CD4-positive, alpha-beta T cell (primary cell): ENCODE data around the gene RGS2. TPM values are rescaled to one million over a fixed set of nuclear protein-coding genes. Genes with fewer than 3 reads are reported as not detected.

ENCODE experiments used
- ATAC-seq: fragments of 200-7000 bp; cut with Tn5 transposase; one replicate; pipeline ENCODE4 v1.10.0; 2022; ENCODE audit warnings: mild to moderate bottlenecking; ENCODE audit not compliant: poor library complexity
- CTCF ChIA-PET: fragments of 350-600 bp; sonication (Branson Sonifier 250); formaldehyde crosslinking; loops from one replicate; lab custom pipeline; 2021; ENCODE audit warnings: antibody characterized with exemption, inconsistent platforms; lab: Charles Lee
- POLR2A ChIA-PET: fragments of 350-600 bp; sonication (Branson Sonifier 250); formaldehyde crosslinking; loops from one replicate; lab custom pipeline; 2021; ENCODE audit warnings: antibody characterized with exemption, inconsistent platforms; lab: Charles Lee
- DNase-seq, 14 experiments: peaks; one replicate each; pipeline ENCODE4 v3.0.0-alpha.2; 2013 to 2020; ENCODE audit warnings: mixed read lengths in 2 of 14
- H3K27ac ChIP-seq, 2 donors: one replicate each; pipeline versions ENCODE4 v1.5.1 to v1.7.0; 2013; ENCODE audit warnings: low read length in 2 of 2, low read depth in 1 of 2, mild to moderate bottlenecking in 1 of 2
- H3K27me3 ChIP-seq, 2 experiments: 1 replicate in 1 of 2; 2 replicates in 1 of 2; pipeline versions ENCODE4 v1.6.1 to v1.7.0; 2013; ENCODE audit warnings: low read length in 2 of 2, control low read depth in 1 of 2, mild to moderate bottlenecking in 1 of 2, moderate library complexity in 1 of 2; ENCODE audit not compliant: insufficient read depth in 2 of 2, control insufficient read depth in 1 of 2
- H3K36me3 ChIP-seq: one replicate; pipeline ENCODE4 v1.6.1; 2013; ENCODE audit warnings: low read length, control low read depth; ENCODE audit not compliant: insufficient read depth
- H3K4me1 ChIP-seq: one replicate; pipeline ENCODE4 v1.6.1; 2013; ENCODE audit warnings: low read length, control low read depth; ENCODE audit not compliant: insufficient read depth
- H3K4me3 ChIP-seq: one replicate; pipeline ENCODE4 v1.5.1; 2013; ENCODE audit warnings: mild to moderate bottlenecking, low read length, moderate library complexity
- H3K9me3 ChIP-seq, 2 experiments: 1 replicate in 1 of 2; 2 replicates in 1 of 2; pipeline versions ENCODE4 v1.6.1 to v1.7.0; 2013; ENCODE audit warnings: low read length in 2 of 2, mild to moderate bottlenecking in 2 of 2, control low read depth in 1 of 2, moderate library complexity in 1 of 2; ENCODE audit not compliant: control insufficient read depth in 1 of 2, insufficient read depth in 1 of 2
- H3K27ac Mint-ChIP-seq: one replicate; pipeline ENCODE4 v1.8.0; 2020; ENCODE audit warnings: mixed read lengths
- H3K27me3 Mint-ChIP-seq: one replicate; pipeline ENCODE4 v1.8.0; 2021; ENCODE audit warnings: mixed read lengths
- H3K36me3 Mint-ChIP-seq: one replicate; pipeline ENCODE4 v1.8.0; 2021; ENCODE audit warnings: low read depth, mixed read lengths
- H3K4me1 Mint-ChIP-seq: one replicate; pipeline ENCODE4 v1.8.0; 2021; ENCODE audit warnings: low read depth, mixed read lengths
- H3K4me3 Mint-ChIP-seq: one replicate; pipeline ENCODE4 v1.8.0; 2020; ENCODE audit warnings: mild to moderate bottlenecking, mixed read lengths
- H3K9me3 Mint-ChIP-seq: one replicate; pipeline ENCODE4 v1.8.0; 2020; ENCODE audit warnings: mixed read lengths
- CTCF ChIP-seq: fragments of 200-600 bp; IDR thresholded peaks from one replicate; pipeline ENCODE4 v1.8.0; 2022; ENCODE audit warnings: antibody characterized with exemption, mild to moderate bottlenecking
- intact Hi-C, 2 experiments: fragments of 100-400 bp; cut with DNase I in 1 of 2; cut with micrococcal nuclease in 1 of 2; formaldehyde crosslinking; loops; one replicate each; pipeline versions ENCODE4 v1.15.1 to v1.9.0; 2023 to 2025; cut with DNase I, micrococcal nuclease
- total RNA-seq, 174 experiments: library from RNA in 2 of 174; stranded (reverse) in 2 of 174; gene quantifications; one replicate each; pipeline ENCODE4 v1.2.3 and lab custom pipeline; 2021 to 2026

The RGS2 gene
- total RNA-seq, 2 experiments from 2014 or later = 142 to 155 TPM

GRCh38 chr1:192776206-192776605 lies 32.6 kb upstream of the RGS2 start:
- POLR2A ChIA-PET = no interaction called here
- no peaks in the 10 kb centered on the region for H3K27me3 Mint-ChIP-seq

GRCh38 chr1:192776998-192777397 lies 31.8 kb upstream of the RGS2 start:
- no peak overlapping the region for H3K4me3 ChIP-seq
- intact Hi-C loops = no loop called here
- no peaks in the 10 kb centered on the region for H3K36me3 Mint-ChIP-seq
- H3K9me3 ChIP-seq = no peaks in the 10 kb centered on the region
- POLR2A ChIA-PET = no interaction called here
- H3K27ac ChIP-seq = no peak overlapping the region
- ATAC-seq (no peak), DNase-seq (no peak)
- H3K4me3 Mint-ChIP-seq = no peak overlapping the region
- no peak for TF ChIP-seq CTCF
- no peaks in the 10 kb centered on the region for H3K27me3 Mint-ChIP-seq
- CTCF ChIA-PET = no interaction called here
- H3K9me3 Mint-ChIP-seq = peaks cover 3% of the 10 kb centered on the region
- H3K27me3 ChIP-seq = no peaks in the 10 kb centered on the region
- H3K36me3 ChIP-seq = no peaks in the 10 kb centered on the region
- no peaks in the 10 kb centered on the region for H3K4me1 ChIP-seq
- no peaks in the 10 kb centered on the region for H3K4me1 Mint-ChIP-seq
- H3K27ac Mint-ChIP-seq = no peak overlapping the region

More at GRCh38 chr1:192776206-192776605, 32.6 kb upstream of the RGS2 start:
- no peaks in the 10 kb centered on the region for H3K36me3 ChIP-seq
- no peak overlapping the region for H3K27ac ChIP-seq
- DNase-seq = no peak
- no peak overlapping the region for H3K27ac Mint-ChIP-seq
- no peaks in the 10 kb centered on the region for H3K36me3 Mint-ChIP-seq
- H3K9me3 Mint-ChIP-seq = peaks cover 3% of the 10 kb centered on the region
- TF ChIP-seq CTCF = no peak
- no peaks in the 10 kb centered on the region for H3K27me3 ChIP-seq
- intact Hi-C loops = no loop called here
- no peak overlapping the region for H3K4me3 ChIP-seq
- no peaks in the 10 kb centered on the region for H3K4me1 Mint-ChIP-seq
- CTCF ChIA-PET = no interaction called here
- no peak overlapping the region for H3K4me3 Mint-ChIP-seq
- H3K9me3 ChIP-seq = no peaks in the 10 kb centered on the region
- ATAC-seq = no peak
- no peaks in the 10 kb centered on the region for H3K4me1 ChIP-seq

- Histone ChIP-seq H3K9me3 (no peaks in the 10 kb centered on the region), H3K27ac (no peak overlapping the region), H3K4me1 (no peaks in the 10 kb centered on the region), H3K27me3 (peaks cover 0 to 5% of the 10 kb centered on the region in 2 experiments), H3K36me3 (no peaks in the 10 kb centered on the region), H3K4me3 (no peak overlapping the region)
- intact Hi-C loops = no loop called here
- no peak overlapping the region for H3K4me3 Mint-ChIP-seq
- CTCF ChIA-PET = no interaction called here
- ATAC-seq (no peak), DNase-seq (no peak)
- H3K4me1 Mint-ChIP-seq = no peaks in the 10 kb centered on the region
- H3K9me3 Mint-ChIP-seq = peaks cover 3% of the 10 kb centered on the region
- no peak overlapping the region for H3K27ac Mint-ChIP-seq
- no peak for TF ChIP-seq CTCF
- POLR2A ChIA-PET = no interaction called here
- H3K36me3 Mint-ChIP-seq = no peaks in the 10 kb centered on the region
- peaks cover 32% of the 10 kb centered on the region for H3K27me3 Mint-ChIP-seq
These were observed 25.0 kb upstream of the RGS2 start for GRCh38 chr1:192783791-192784190.
